Stimulated activated CD4-positive, alpha-beta T cell treated with anti-CD3 and anti-CD28 coated beads, Interleukin-2, amount 100 ng/mL, for 48 hours (primary cell): ENCODE measurements around the gene LDLRAD2.

Experiments used
- DNase-seq, 2 donors: peaks; one replicate each; pipeline ENCODE4 v3.0.0-alpha.2; 2020

The LDLRAD2 gene

GRCh38 chr1:21864730-21865129, 52.7 kb downstream of the LDLRAD2 start:
- DNase-seq, result no peak

- DNase-seq, result no peak
Observed at GRCh38 chr1:21865609-21865942, 53.5 kb downstream of the LDLRAD2 start.

- DNase-seq, result no peak
Observed at GRCh38 chr1:21865943-21866706, 54.1 kb downstream of the LDLRAD2 start.

- no peak for DNase-seq
Observed at GRCh38 chr1:21866707-21867043, 54.6 kb downstream of the LDLRAD2 start.

GRCh38 chr1:21867451-21867996, 55.5 kb downstream of the LDLRAD2 start:
- no peak for DNase-seq

- DNase-seq, result no peak
Observed at GRCh38 chr1:21868482-21868881, 56.4 kb downstream of the LDLRAD2 start.

- DNase-seq, result no peak
Observed at GRCh38 chr1:21868941-21869454, 56.9 kb downstream of the LDLRAD2 start.

- DNase-seq, result no peak
Observed at GRCh38 chr1:21869620-21870121, 57.6 kb downstream of the LDLRAD2 start.

- DNase-seq, result no peak
Observed at GRCh38 chr1:21870611-21871010, 58.5 kb downstream of the LDLRAD2 start.

- DNase-seq, result no peak
Observed at GRCh38 chr1:21871943-21872342, 59.9 kb downstream of the LDLRAD2 start.

GRCh38 chr1:21872445-21873079, 60.5 kb downstream of the LDLRAD2 start:
- no peak for DNase-seq

- no peak for DNase-seq
Observed at GRCh38 chr1:21873174-21873573, 61.1 kb downstream of the LDLRAD2 start.

- no peak for DNase-seq
Observed at GRCh38 chr1:21873761-21874160, 61.7 kb downstream of the LDLRAD2 start.

- no peak for DNase-seq
Observed at GRCh38 chr1:21874328-21874727, 62.3 kb downstream of the LDLRAD2 start.
